ENCODE data around the gene SLC9A8. TPM values are rescaled to one million over a fixed set of nuclear protein-coding genes. Genes with fewer than 3 reads are reported as not detected.

SLC9A8 gene
- total RNA-seq, 1 experiment from 2014 or later = 6.7 TPM

DNA sequence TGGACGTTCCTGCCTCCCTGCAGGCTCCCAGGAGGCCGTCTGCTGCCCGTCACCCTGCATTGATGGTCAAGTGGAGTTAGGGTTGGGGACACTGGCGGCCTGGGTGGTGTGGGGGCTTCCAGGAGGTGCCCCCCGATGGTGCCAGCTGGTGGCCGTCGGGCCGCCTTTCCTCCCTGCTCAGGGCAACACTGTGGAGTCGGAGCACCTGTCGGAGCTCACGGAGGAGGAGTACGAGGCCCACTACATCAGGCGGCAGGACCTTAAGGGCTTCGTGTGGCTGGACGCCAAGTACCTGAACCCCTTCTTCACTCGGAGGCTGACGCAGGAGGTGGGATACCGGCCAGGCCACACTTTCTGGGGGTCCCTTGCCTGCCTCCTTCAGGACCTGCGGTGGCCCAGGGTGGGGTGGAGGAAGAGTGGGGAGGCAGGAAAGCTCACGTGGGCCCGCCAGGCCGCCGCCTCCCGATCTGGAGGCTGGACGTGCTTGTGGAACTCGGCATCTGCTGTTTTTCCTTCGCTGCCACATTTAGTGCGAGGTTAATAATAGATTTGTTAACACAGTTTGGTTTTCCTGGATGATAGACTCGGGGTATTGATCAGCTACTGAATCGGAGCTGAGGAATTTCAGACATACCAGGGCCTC, 74.1 kb downstream of the SLC9A8 start (continued):
- TF ChIP-seq CEBPB (IDR thresholded peaks at IDR 0.05; ENCODE audit: low read depth) (no peak), EZH2 (IDR thresholded peaks at IDR 0.05) (no peak), CTCF (IDR thresholded peaks at IDR 0.05 in 2 of 3, conservative IDR thresholded peaks at IDR 0.05 in 1 of 3; ENCODE audit: borderline replicate concordance in 1 of 3, insufficient read depth in 1 of 3, low read depth in 2 of 3, low read length in 2 of 3) (no peak)

DNA sequence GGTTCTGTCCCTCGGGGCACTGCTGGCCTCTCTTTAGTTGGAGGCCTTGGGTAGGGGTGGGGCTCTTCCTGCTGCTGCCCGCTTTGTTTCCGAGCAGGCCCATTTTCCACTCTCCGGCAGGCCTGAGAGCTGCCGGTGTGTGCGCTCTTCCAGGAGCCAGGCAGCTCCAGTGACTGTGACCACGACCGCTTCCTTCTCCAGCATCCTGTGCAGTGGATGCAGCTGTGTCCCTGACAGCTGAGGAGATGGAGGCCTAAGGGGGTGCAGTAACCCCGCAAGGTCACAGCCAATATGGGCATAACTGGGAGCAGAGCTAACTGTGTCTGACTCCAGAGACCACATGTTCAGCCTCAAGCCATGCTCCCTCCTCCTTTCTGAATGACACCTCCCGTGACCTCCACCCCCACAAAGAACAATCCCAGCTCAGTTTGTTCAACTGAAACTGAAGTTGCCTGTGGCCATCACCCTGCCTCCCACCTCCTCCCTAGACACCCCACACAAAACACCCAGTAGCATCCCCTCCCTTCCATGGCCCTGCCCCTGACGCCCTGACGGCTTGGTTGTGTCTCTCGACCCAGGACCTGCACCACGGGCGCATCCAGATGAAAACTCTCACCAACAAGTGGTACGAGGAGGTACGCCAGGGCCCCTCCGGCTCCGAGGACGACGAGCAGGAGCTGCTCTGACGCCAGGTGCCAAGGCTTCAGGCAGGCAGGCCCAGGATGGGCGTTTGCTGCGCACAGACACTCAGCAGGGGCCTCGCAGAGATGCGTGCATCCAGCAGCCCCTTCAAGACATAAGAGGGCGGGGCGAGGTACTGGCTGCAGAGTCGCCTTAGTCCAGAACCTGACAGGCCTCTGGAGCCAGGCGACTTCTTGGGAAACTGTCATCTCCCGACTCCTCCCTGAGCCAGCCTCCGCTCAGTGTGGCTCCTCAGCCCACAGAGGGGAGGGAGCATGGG, 74.9 kb downstream of the SLC9A8 start:
- Histone ChIP-seq H3K79me2 (ENCODE audit: insufficient read depth, low read length) (no peaks in the 10 kb centered on the region), H3K27ac (ENCODE audit: low read depth, low read length) (no peak overlapping the region; the same call in 1 of the 2 replicates), H3K4me1 (ENCODE audit: control insufficient read depth in 1 of 2, insufficient read depth in 2 of 2, low read length in 2 of 2) (peaks cover 0 to 5% of the 10 kb centered on the region in 2 experiments; a peak in 1 of 4 replicates), H3K36me3 (ENCODE audit: control insufficient read depth in 1 of 2, insufficient read depth in 2 of 2, low read length in 2 of 2) (no peaks in the 10 kb centered on the region), H4K20me1 (ENCODE audit: insufficient read depth) (no peaks in the 10 kb centered on the region), H3K9me2 (ENCODE audit: insufficient read depth) (no peaks in the 10 kb centered on the region), H3K4me3 (replicated peaks in 1 of 2; ENCODE audit: low read depth in 1 of 2, low read length in 2 of 2) (no peak overlapping the region), H2AFZ (ENCODE audit: low read depth, low read length, poor library complexity, severe bottlenecking) (no peak overlapping the region), H3K4me2 (ENCODE audit: low read length) (no peak overlapping the region), H3K9me3 (ENCODE audit: control insufficient read depth in 1 of 2, insufficient read depth in 1 of 2, low read depth in 1 of 2, low read length in 2 of 2) (no peaks in the 10 kb centered on the region), H3K9ac (ENCODE audit: low read length) (no peak overlapping the region), H3K27me3 (ENCODE audit: insufficient read depth, low read length) (no peaks in the 10 kb centered on the region)
- no TSS peak for BruUV-seq (replicated peaks)
- ChIA-PET RAD21 (ENCODE audit: low non-redundant PET in 1 of 2, low total read pairs in 2 of 2, uncharacterized antibody in 2 of 2, unreplicated experiment in 2 of 2) (interaction anchor here (0.7 to 1.5 kb wide), 2 partner anchors 276 to 279 kb away, joined by 3 to 4 read pairs; no protein-coding TSS in a partner anchor), CTCF (interaction anchor here (0.6 to 5.5 kb wide), 16 partner anchors 9 to 387 kb away, joined by 3 to 43 read pairs (median 4); no protein-coding TSS in a partner anchor), POLR2A (no interaction called here)
- ATAC-seq = peak; percentile 10; the same call in 1 of the 2 replicates
- intact Hi-C loops (cut with micrococcal nuclease) = loop anchor here (1.0 to 5.0 kb wide), 3 partner anchors 185 to 345 kb away; no protein-coding TSS in a partner anchor
- DNase-seq (ENCODE audit: low read depth, low spot score) = no peak
- TF ChIP-seq ZFX (IDR thresholded peaks at IDR 0.05) = no peak
- TF ChIP-seq ATF3 (IDR thresholded peaks at IDR 0.05) = no peak
- no peak for TF ChIP-seq ELF1 (IDR thresholded peaks at IDR 0.05; ENCODE audit: borderline replicate concordance, low read depth)
- no peak for TF ChIP-seq JUND (IDR thresholded peaks at IDR 0.05)
- no peak for TF ChIP-seq CTCF (IDR thresholded peaks at IDR 0.05 in 2 of 3, conservative IDR thresholded peaks at IDR 0.05 in 1 of 3; ENCODE audit: borderline replicate concordance in 1 of 3, insufficient read depth in 1 of 3, low read depth in 2 of 3, low read length in 2 of 3)
- TF ChIP-seq, protein P1, sequence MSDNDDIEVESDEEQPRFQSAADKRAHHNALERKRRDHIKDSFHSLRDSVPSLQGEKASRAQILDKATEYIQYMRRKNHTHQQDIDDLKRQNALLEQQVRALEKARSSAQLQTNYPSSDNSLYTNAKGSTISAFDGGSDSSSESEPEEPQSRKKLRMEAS (IDR thresholded peaks at IDR 0.05) = no peak
- no peak for TF ChIP-seq EZH2 (IDR thresholded peaks at IDR 0.05)
- no peak for TF ChIP-seq FOSL1 (IDR thresholded peaks at IDR 0.05; ENCODE audit: low read depth)
- no peak for TF ChIP-seq CBX3 (IDR thresholded peaks at IDR 0.05; ENCODE audit: low read depth)
- TF ChIP-seq, protein P2, sequence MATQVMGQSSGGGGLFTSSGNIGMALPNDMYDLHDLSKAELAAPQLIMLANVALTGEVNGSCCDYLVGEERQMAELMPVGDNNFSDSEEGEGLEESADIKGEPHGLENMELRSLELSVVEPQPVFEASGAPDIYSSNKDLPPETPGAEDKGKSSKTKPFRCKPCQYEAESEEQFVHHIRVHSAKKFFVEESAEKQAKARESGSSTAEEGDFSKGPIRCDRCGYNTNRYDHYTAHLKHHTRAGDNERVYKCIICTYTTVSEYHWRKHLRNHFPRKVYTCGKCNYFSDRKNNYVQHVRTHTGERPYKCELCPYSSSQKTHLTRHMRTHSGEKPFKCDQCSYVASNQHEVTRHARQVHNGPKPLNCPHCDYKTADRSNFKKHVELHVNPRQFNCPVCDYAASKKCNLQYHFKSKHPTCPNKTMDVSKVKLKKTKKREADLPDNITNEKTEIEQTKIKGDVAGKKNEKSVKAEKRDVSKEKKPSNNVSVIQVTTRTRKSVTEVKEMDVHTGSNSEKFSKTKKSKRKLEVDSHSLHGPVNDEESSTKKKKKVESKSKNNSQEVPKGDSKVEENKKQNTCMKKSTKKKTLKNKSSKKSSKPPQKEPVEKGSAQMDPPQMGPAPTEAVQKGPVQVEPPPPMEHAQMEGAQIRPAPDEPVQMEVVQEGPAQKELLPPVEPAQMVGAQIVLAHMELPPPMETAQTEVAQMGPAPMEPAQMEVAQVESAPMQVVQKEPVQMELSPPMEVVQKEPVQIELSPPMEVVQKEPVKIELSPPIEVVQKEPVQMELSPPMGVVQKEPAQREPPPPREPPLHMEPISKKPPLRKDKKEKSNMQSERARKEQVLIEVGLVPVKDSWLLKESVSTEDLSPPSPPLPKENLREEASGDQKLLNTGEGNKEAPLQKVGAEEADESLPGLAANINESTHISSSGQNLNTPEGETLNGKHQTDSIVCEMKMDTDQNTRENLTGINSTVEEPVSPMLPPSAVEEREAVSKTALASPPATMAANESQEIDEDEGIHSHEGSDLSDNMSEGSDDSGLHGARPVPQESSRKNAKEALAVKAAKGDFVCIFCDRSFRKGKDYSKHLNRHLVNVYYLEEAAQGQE (IDR thresholded peaks at IDR 0.05; ENCODE audit: low read depth) = no peak
- no peak for TF ChIP-seq CEBPB (IDR thresholded peaks at IDR 0.05; ENCODE audit: low read depth)
- no peak for TF ChIP-seq ZNF274 (IDR thresholded peaks at IDR 0.05; ENCODE audit: low read depth, low read length)
- TF ChIP-seq SP1 (IDR thresholded peaks at IDR 0.05; ENCODE audit: low read depth) = no peak
